ENCODE data around the gene H3-3A. TPM values are rescaled to one million over a fixed set of nuclear protein-coding genes. Genes with fewer than 3 reads are reported as not detected.

Gene H3-3A
- polyA plus RNA-seq, 3 donors: 961 to 1,826 (median 1,812) TPM

DNA sequence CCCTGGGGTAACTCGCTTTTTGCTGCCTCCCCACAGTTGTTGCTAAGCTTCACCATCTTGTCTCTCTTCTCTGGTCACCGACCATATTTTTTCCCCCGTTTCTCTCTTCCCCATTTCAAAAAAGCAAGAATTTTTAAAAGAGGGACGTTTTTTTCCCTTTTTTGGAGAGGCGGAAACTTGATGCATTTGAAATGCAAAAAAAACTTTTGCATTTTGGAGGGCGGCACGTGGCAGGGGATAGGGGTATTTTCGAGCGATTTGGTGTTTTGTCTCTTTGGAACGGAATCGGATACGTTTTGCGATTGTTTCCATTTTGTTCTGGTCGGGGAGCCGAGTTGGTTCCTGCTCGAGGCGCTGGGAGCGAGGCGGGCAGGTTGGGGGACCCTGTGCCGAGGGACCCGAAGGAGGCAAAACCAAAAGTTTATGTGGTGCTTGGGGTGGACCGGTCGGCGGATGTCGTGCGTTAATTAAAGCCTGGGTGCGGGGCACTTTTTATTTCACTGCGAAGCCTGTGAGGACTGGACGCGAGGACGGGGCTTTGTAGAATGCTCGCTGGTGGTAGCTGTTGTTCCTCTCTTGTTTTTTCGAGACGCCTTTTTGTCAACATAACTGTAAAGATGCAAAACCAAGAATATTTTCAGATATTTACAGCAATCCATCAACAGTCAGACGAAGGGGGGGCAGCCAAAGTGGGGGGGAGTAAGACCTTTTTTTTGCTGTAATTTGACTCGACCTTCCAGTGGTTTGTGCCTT is 884 bp downstream of the H3-3A start:
- intact Hi-C loops (cut with micrococcal nuclease): loop anchor here (5.0 to 10.0 kb wide), 2 partner anchors 36 to 121 kb away; partner anchors contain the start of gene ACBD3 (in 1 of the 2)
- Mint-ChIP-seq H3K9me3 (peaks cover 0 to 5% (median 2%) of the 10 kb centered on the region in 7 donors), H3K4me3 (peak overlapping the region; percentile 100), H3K36me3 (peaks cover 49 to 62% of the 10 kb centered on the region in 2 donors), H3K4me1 (peaks cover 47% of the 10 kb centered on the region), H3K27me3 (ENCODE audit: low read depth in 3 of 3) (no peaks in the 10 kb centered on the region), H3K27ac (peak overlapping the region; percentile 98 to 100 (median 99))
- peak in 2 of 3 donors; percentile 26 to 28 for DNase-seq
- peak overlapping the region; percentile 91 to 99 for H3K27ac ChIP-seq (ENCODE audit: low read depth in 1 of 2, low read length in 2 of 2)
- no peaks in the 10 kb centered on the region for H3K27me3 ChIP-seq (ENCODE audit: control insufficient read depth in 2 of 2, insufficient read depth in 2 of 2, low read length in 2 of 2)
- no peaks in the 10 kb centered on the region for H3K9me3 ChIP-seq (replicated peaks in 1 of 2; ENCODE audit: control insufficient read depth in 1 of 2, insufficient read depth in 1 of 2, low read length in 2 of 2)
- H3K4me2 ChIP-seq (replicated peaks; ENCODE audit: extremely low read depth, low read length, poor library complexity, severe bottlenecking): peak overlapping the region; percentile 71
- peaks cover 58% of the 10 kb centered on the region for H4K20me1 ChIP-seq (ENCODE audit: insufficient read depth, low read length)
- peaks cover 30 to 47% of the 10 kb centered on the region in 2 donors for H3K36me3 ChIP-seq (replicated peaks in 1 of 2; ENCODE audit: control insufficient read depth in 1 of 2, insufficient read depth in 2 of 2, low read length in 2 of 2)
- H3K79me2 ChIP-seq (ENCODE audit: insufficient read depth, low read length): peaks cover 78% of the 10 kb centered on the region
- H3K4me1 ChIP-seq (ENCODE audit: control insufficient read depth in 1 of 2, insufficient read depth in 2 of 2, low read length in 2 of 2): peaks cover 34 to 56% of the 10 kb centered on the region in 2 donors
- no peak overlapping the region for H2AFZ ChIP-seq (ENCODE audit: insufficient read depth, low read depth, low read length, poor library complexity, severe bottlenecking)
- H3K4me3 ChIP-seq (replicated peaks in 1 of 3; ENCODE audit: low read depth in 2 of 3, low read length in 3 of 3): peak overlapping the region; percentile 89 to 98 (median 90)
- 0% methylated on average over 30 of the region's 36 CpGs for WGBS (ENCODE audit: insufficient coverage)
- peak overlapping the region; percentile 97 for H3K9ac ChIP-seq (ENCODE audit: insufficient read depth, low read length, poor library complexity, severe bottlenecking)
- TF ChIP-seq, protein P1, sequence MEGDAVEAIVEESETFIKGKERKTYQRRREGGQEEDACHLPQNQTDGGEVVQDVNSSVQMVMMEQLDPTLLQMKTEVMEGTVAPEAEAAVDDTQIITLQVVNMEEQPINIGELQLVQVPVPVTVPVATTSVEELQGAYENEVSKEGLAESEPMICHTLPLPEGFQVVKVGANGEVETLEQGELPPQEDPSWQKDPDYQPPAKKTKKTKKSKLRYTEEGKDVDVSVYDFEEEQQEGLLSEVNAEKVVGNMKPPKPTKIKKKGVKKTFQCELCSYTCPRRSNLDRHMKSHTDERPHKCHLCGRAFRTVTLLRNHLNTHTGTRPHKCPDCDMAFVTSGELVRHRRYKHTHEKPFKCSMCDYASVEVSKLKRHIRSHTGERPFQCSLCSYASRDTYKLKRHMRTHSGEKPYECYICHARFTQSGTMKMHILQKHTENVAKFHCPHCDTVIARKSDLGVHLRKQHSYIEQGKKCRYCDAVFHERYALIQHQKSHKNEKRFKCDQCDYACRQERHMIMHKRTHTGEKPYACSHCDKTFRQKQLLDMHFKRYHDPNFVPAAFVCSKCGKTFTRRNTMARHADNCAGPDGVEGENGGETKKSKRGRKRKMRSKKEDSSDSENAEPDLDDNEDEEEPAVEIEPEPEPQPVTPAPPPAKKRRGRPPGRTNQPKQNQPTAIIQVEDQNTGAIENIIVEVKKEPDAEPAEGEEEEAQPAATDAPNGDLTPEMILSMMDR (IDR thresholded peaks at IDR 0.05): no peak

DNA sequence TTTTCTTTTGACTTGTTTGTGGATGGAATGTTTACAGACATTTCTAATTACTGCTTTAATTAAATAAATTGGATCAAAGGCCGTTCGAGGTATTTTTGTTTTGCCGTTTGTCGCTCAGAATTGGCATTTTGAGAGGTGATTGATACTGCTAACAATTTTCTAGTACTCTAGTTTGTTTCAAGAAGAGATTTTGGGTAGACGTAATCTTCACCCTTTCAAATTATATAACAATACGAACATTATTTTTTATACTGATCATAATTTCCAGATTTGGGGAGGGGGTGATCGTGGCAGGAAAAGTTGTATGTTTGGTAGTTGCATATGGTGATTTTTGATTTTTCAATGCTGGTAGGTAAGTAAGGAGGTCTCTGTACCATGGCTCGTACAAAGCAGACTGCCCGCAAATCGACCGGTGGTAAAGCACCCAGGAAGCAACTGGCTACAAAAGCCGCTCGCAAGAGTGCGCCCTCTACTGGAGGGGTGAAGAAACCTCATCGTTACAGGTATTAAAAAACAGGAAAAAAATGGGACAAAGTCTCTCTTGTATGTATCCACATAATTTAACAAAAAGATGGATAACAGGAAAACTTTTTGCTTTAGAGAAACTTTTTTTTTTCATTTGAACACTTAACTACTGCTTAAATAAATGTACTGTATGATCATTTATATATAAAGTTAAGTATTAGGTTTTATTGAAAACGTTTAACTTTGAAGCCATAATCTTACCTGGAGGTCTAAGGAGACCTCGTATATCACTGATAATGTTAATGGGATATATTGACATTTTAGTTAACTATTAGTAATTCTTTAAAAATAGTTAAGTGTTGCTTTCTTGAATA is 1.7 kb downstream of the H3-3A start:
- WGBS (ENCODE audit: insufficient coverage): 0% methylated on average over 1 of the region's 17 CpGs
- Mint-ChIP-seq H3K4me1 (peaks cover 51% of the 10 kb centered on the region), H3K4me3 (peak overlapping the region; percentile 100), H3K9me3 (peaks cover 0 to 5% (median 2%) of the 10 kb centered on the region in 7 donors), H3K27me3 (ENCODE audit: low read depth in 3 of 3) (no peaks in the 10 kb centered on the region), H3K36me3 (peaks cover 51 to 64% of the 10 kb centered on the region in 2 donors), H3K27ac (peak overlapping the region; percentile 98 to 100 (median 99))
- peaks cover 37 to 47% of the 10 kb centered on the region in 2 donors for H3K36me3 ChIP-seq (replicated peaks in 1 of 2; ENCODE audit: control insufficient read depth in 1 of 2, insufficient read depth in 2 of 2, low read length in 2 of 2)
- peaks cover 34 to 57% of the 10 kb centered on the region in 2 donors for H3K4me1 ChIP-seq (ENCODE audit: control insufficient read depth in 1 of 2, insufficient read depth in 2 of 2, low read length in 2 of 2)
- peak overlapping the region; percentile 71 for H3K4me2 ChIP-seq (replicated peaks; ENCODE audit: extremely low read depth, low read length, poor library complexity, severe bottlenecking)
- peaks cover 66% of the 10 kb centered on the region for H4K20me1 ChIP-seq (ENCODE audit: insufficient read depth, low read length)
- intact Hi-C loops (cut with micrococcal nuclease): loop anchor here (2.0 to 10.0 kb wide), 3 partner anchors 37 to 121 kb away; partner anchors contain the start of genes ACBD3 (in 1 of the 2) and SDE2 (in 1 of the 2)
- peak in 1 of 3 donors; percentile 20 for DNase-seq
- H3K27me3 ChIP-seq (ENCODE audit: control insufficient read depth in 2 of 2, insufficient read depth in 2 of 2, low read length in 2 of 2): no peaks in the 10 kb centered on the region
- TF ChIP-seq, protein P1 (IDR thresholded peaks at IDR 0.05): peak; percentile 86
- peaks cover 86% of the 10 kb centered on the region for H3K79me2 ChIP-seq (ENCODE audit: insufficient read depth, low read length)
- H2AFZ ChIP-seq (ENCODE audit: insufficient read depth, low read depth, low read length, poor library complexity, severe bottlenecking): no peak overlapping the region
- H3K9ac ChIP-seq (ENCODE audit: insufficient read depth, low read length, poor library complexity, severe bottlenecking): peak overlapping the region; percentile 97
- peak overlapping the region; percentile 89 to 98 (median 90) for H3K4me3 ChIP-seq (replicated peaks in 1 of 3; ENCODE audit: low read depth in 2 of 3, low read length in 3 of 3)
- H3K9me3 ChIP-seq (replicated peaks in 1 of 2; ENCODE audit: control insufficient read depth in 1 of 2, insufficient read depth in 1 of 2, low read length in 2 of 2): no peaks in the 10 kb centered on the region
- H3K27ac ChIP-seq (ENCODE audit: low read depth in 1 of 2, low read length in 2 of 2): peak overlapping the region; percentile 91 to 99

Measured in CD14-positive monocyte (primary cell).